RWPE1 (cell line): ENCODE results near the gene SHC1.
A peak's percentile ranks its signal among the peaks of the same experiment; 100 is the strongest.

ENCODE experiments used
- CTCF ChIA-PET: fragments of 350-600 bp; sonication (Branson Sonifier 250); formaldehyde crosslinking; extraction: SDS; loops from one replicate; lab custom pipeline; 2021; lab: Yijun Ruan, JAX
- POLR2A ChIA-PET: fragments of 400-600 bp; formaldehyde crosslinking; extraction: SDS; loops from one replicate; lab custom pipeline; 2020; ENCODE audit warnings: antibody characterized with exemption; ENCODE audit not compliant: low non-redundant PET; lab: Yijun Ruan, JAX
- DNase-seq: peaks from one replicate; pipeline ENCODE4 v3.0.0; 2012; ENCODE audit warnings: low spot score
- H3K27ac ChIP-seq: fragments of 450-650 bp; 2 replicates; pipeline ENCODE4 v1.5.1; 2017
- CTCF ChIP-seq: fragments of 450-650 bp; conservative IDR thresholded peaks from 2 replicates; pipeline ENCODE4 v1.5.1; 2017; ENCODE audit warnings: low read depth, mild to moderate bottlenecking

The SHC1 gene

GRCh38 chr1:154951901-154952657 lies 18.5 kb downstream of the SHC1 start:
- no peak for DNase-seq
- ChIA-PET POLR2A (no interaction called here), CTCF (no interaction called here)

GRCh38 chr1:154948079-154948478 lies 22.5 kb downstream of the SHC1 start:
- CTCF ChIA-PET: no interaction called here

More at GRCh38 chr1:154951901-154952657, 18.5 kb downstream of the SHC1 start:
- H3K27ac ChIP-seq: peak overlapping the region; percentile 3; the same call in 1 of the 2 replicates
- TF ChIP-seq CTCF: no peak

GRCh38 chr1:154945962-154946850 lies 24.3 kb downstream of the SHC1 start:
- DNase-seq: no peak
- TF ChIP-seq CTCF: no peak
- POLR2A ChIA-PET: interaction anchor here (0.6 kb wide), 1 partner anchor 9 kb away, joined by 3 read pairs; no protein-coding TSS in a partner anchor
- CTCF ChIA-PET: interaction anchor here (0.6 to 1.1 kb wide), 3 partner anchors 10 to 139 kb away, joined by 3 to 6 read pairs (median 3); no protein-coding TSS in a partner anchor
- peak overlapping the region; percentile 46; the same call in 1 of the 2 replicates for H3K27ac ChIP-seq

More at GRCh38 chr1:154948079-154948478, 22.5 kb downstream of the SHC1 start:
- H3K27ac ChIP-seq: no peak overlapping the region; the same call in 1 of the 2 replicates
- no peak for DNase-seq
- TF ChIP-seq CTCF: no peak
- POLR2A ChIA-PET: interaction anchor here (1.0 kb wide), 1 partner anchor 12 kb away, joined by 3 read pairs; the partner anchor contains the start of gene PMVK

GRCh38 chr1:154945160-154945961 lies 25.2 kb downstream of the SHC1 start:
- ChIA-PET POLR2A (interaction anchor here (0.6 kb wide), 1 partner anchor 10 kb away, joined by 3 read pairs; no protein-coding TSS in a partner anchor), CTCF (interaction anchor here (0.6 to 1.3 kb wide), 3 partner anchors 63 to 139 kb away, joined by 3 to 6 read pairs (median 3); no protein-coding TSS in a partner anchor)
- no peak for DNase-seq
- no peak for TF ChIP-seq CTCF
- H3K27ac ChIP-seq: peak overlapping the region; percentile 46

- ChIA-PET POLR2A (no interaction called here), CTCF (interaction anchor here (0.5 to 1.3 kb wide), 11 partner anchors 17 to 889 kb away, joined by 3 to 8 read pairs (median 4); partner anchors contain the start of gene PYGO2)
- no peak for DNase-seq
- peak overlapping the region; percentile 46 for H3K27ac ChIP-seq
- no peak for TF ChIP-seq CTCF
Measured at GRCh38 chr1:154944401-154945159, 26.0 kb downstream of the SHC1 start.
